GM12892 (cell line): ENCODE results near the gene CASP9.

ENCODE experiments used
- DNase-seq: peaks from one replicate; pipeline ENCODE4 v3.0.0; 2011; ENCODE audit not compliant: insufficient read length
- FAIRE-seq: peaks from 2 replicates; lab custom pipeline; 2011; peaks lifted over from hg19 to GRCh38; lab: Jason Lieb, UNC
- POLR2A ChIP-seq: IDR thresholded peaks from 2 replicates; pipeline ENCODE4 v1.6.1; 2011; ENCODE audit warnings: low read depth, low read length, control low read depth
- POLR2AphosphoS5 ChIP-seq: IDR thresholded peaks from 2 replicates; pipeline ENCODE4 v1.6.1; 2011; ENCODE audit warnings: low read depth, low read length, control low read depth
- TAF1 ChIP-seq: IDR thresholded peaks from 2 replicates; pipeline ENCODE4 v1.6.1; 2011; ENCODE audit warnings: low read depth, mild to moderate bottlenecking, control low read depth, low read length, borderline replicate concordance

Gene CASP9

GRCh38 chr1:15454256-15454655, 69.8 kb downstream of the CASP9 start:
- no peak for DNase-seq
- no peak for TF ChIP-seq POLR2AphosphoS5
- no peak for TF ChIP-seq TAF1
- TF ChIP-seq POLR2A: no peak
- FAIRE-seq: no peak

GRCh38 chr1:15453734-15454133, 70.3 kb downstream of the CASP9 start:
- FAIRE-seq (no peak), DNase-seq (no peak)
- TF ChIP-seq POLR2AphosphoS5 (no peak), POLR2A (no peak), TAF1 (no peak)

GRCh38 chr1:15452866-15453571, 71.0 kb downstream of the CASP9 start:
- FAIRE-seq: no peak
- DNase-seq: no peak
- TF ChIP-seq TAF1: no peak
- no peak for TF ChIP-seq POLR2AphosphoS5
- no peak for TF ChIP-seq POLR2A

GRCh38 chr1:15452216-15452615, 71.8 kb downstream of the CASP9 start:
- FAIRE-seq: no peak
- DNase-seq: no peak
- TF ChIP-seq POLR2A: no peak
- TF ChIP-seq TAF1: no peak
- no peak for TF ChIP-seq POLR2AphosphoS5

GRCh38 chr1:15451014-15451722, 72.8 kb downstream of the CASP9 start:
- no peak for FAIRE-seq
- no peak for TF ChIP-seq TAF1
- no peak for TF ChIP-seq POLR2A
- no peak for TF ChIP-seq POLR2AphosphoS5
- no peak for DNase-seq

- TF ChIP-seq TAF1 (no peak), POLR2A (no peak), POLR2AphosphoS5 (no peak)
- FAIRE-seq (no peak), DNase-seq (no peak)
Measured at GRCh38 chr1:15449567-15449966, 74.4 kb downstream of the CASP9 start.

- FAIRE-seq (no peak), DNase-seq (no peak)
- TF ChIP-seq POLR2A (no peak), TAF1 (no peak), POLR2AphosphoS5 (no peak)
Measured at GRCh38 chr1:15448877-15449462, 75.0 kb downstream of the CASP9 start.

GRCh38 chr1:15446212-15446611, 77.8 kb downstream of the CASP9 start:
- DNase-seq (no peak), FAIRE-seq (no peak)
- no peak for TF ChIP-seq POLR2AphosphoS5
- no peak for TF ChIP-seq TAF1
- no peak for TF ChIP-seq POLR2A

GRCh38 chr1:15445390-15446122, 78.5 kb downstream of the CASP9 start:
- FAIRE-seq: no peak
- no peak for DNase-seq
- no peak for TF ChIP-seq TAF1

GRCh38 chr1:15444468-15445389, 79.3 kb downstream of the CASP9 start:
- DNase-seq (no peak), FAIRE-seq (no peak)
- no peak for TF ChIP-seq POLR2AphosphoS5
- no peak for TF ChIP-seq POLR2A
- TF ChIP-seq TAF1: no peak
